KG1 (cell line): Measurements from ENCODE around the gene EXD1.

Experiments
- DNase-seq: peaks from one replicate; lab custom pipeline; 2025; lab: John Stamatoyannopoulos, UW

Gene EXD1

GRCh38 chr15:41231422-41232226 is 1.1 kb upstream of the EXD1 start:
- no peak for DNase-seq

- DNase-seq: no peak
Measured at GRCh38 chr15:41230345-41230649, 260 bp downstream of the EXD1 start.

DNA sequence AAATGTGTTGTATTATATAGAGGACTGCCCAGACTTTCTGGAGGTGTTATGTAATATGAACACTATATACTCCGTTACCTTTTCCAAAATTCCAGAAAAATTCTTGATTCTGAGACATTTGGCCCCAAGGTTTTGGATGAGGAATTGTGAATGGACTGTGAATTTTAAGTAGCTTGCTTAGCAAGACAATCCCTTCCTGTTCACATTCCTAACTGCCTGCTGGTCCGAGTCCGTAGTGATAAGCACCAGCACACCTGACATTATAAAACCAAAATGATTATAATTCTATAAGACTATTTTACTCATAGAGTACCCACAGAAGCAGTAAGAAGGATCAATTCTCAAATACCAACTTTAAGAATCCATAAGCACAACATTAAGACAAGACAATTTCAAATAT is 11.2 kb downstream of the EXD1 start:
- no peak for DNase-seq

- no peak for DNase-seq
Measured at GRCh38 chr15:41218851-41219250, 11.7 kb downstream of the EXD1 start.

DNA sequence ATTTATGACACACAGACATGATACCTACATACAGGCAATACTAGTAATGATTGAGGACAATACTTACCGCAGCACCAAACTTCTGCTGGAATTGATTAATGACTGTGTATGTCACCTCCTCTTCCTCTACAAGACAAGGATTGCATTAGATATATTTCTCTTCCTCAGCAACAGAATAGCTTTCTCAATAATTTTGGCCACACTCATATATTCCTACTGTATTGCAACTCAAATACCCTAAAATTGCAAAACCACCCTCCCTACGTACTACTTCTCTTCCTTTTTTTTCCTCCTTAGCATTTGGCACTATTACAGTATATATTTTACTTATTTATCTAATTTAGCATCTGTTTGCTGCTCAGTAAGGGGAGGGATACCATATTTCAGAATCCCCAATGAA is 14.8 kb downstream of the EXD1 start:
- DNase-seq: no peak

- DNase-seq: no peak
Measured at GRCh38 chr15:41207687-41208448, 22.7 kb downstream of the EXD1 start.

DNA sequence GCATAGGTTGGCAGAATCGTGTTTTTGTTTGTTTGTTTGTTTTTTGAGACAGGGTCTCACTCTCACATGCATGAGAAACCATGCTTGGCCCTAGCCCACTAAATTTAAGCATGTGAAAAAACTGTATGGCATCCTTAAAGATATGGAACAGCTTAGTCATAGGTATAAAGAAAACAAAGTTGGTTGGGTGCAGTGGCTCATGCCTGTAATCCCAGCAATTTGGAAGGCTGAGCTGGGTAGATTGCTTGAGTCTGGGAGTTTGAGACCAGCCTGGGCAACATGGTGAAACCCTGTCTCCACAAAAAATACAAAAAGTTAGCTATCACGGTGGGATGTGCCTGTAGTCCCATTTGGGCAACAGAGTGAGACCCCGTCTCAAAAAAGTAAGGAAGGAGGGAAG is 25.2 kb downstream of the EXD1 start:
- DNase-seq: no peak

DNA sequence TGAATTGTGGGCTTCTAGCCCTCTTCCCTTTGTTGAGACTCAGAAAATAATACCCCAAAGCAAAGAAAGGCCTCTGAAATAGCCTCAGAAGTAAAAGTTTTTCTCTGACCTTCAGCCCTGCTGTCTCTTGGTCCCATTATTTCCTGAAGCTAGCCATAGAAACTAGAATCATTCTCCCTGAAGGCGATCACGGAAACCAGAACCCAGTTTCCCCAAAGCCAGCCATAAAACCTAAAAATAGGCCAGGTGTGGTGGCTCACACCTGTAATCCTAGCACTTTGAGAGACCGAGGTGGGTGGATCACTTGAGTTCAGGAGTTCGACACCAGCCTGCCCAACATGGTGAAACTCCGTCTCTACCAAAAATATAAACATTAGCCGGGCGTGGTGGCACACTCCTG is 27.2 kb downstream of the EXD1 start:
- DNase-seq: no peak

DNA sequence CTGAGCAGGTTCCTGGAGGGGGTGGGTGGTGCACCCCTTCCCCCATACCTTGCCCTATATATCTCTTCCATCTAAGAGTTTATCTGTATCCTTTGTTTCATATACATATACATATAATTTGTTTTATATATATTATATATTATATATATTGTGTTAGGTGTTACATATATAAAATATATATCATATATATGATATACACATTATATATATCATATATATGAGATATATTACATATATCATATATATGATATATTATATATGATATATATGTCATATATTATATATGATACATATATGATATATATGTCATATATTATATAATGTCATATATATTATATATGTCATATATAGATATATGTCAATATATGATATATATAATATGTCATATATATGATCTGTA is 31.1 kb downstream of the EXD1 start:
- no peak for DNase-seq

GRCh38 chr15:41194444-41194843 is 36.1 kb downstream of the EXD1 start:
- DNase-seq: no peak

DNA sequence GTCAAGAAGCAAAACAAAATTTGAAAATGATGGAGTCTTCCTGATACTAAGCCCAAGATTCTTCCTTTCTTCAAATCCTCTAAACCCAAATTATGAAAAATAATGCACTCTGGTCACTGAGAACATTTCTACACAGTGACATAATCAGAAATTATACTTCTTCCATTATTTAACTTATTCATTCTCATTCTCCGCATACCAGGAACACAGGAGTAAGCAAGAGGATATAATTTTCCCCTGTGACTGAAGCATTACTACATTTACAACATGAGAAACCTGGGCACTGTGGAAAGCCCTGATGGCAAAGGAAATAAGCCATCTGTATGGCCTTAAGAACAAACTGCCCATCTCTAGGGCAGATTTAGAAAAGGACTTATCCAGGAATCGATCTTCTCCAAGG is 47.0 kb downstream of the EXD1 start:
- no peak for DNase-seq

DNA sequence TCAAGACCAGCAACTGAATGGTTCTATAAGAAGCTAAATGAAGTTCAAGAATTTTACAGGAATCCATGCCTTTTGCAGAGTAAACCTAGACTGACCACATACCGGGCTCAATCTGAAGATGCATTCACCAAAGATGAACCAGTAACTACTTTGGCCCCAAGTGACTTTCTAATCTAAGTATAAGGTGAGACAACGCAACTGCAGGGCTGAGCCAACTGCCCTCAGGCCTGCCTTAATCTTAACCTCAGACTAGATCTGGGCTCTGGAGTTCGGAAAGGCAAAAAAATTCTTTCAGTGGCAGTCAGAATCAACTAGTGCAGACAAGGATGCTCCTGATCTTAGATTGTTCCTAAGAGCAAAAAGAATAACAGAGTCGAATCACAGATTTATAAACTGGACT is 48.3 kb downstream of the EXD1 start:
- DNase-seq: no peak

- no peak for DNase-seq
Measured at GRCh38 chr15:41180206-41180789, 50.3 kb downstream of the EXD1 start.

DNA sequence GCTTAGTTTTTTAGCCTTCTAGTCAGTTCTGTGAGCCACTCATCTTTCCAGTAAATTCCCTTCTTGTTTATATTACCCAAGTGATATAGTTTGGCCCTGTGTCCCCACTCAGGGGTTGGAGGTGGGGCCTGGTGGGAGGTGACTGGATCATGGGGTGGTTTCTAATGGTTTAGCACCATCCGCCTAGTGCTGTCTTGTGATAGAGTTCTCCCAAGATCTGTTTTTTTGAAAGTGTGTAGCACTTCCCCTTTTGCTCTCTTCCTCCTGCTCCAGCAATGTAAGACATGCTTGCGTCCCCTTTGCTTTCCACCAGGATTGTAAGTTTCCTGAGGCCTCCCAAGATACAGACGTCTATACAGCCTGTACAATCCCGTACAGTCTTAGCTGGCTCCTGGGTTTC is 60.8 kb downstream of the EXD1 start:
- no peak for DNase-seq

DNA sequence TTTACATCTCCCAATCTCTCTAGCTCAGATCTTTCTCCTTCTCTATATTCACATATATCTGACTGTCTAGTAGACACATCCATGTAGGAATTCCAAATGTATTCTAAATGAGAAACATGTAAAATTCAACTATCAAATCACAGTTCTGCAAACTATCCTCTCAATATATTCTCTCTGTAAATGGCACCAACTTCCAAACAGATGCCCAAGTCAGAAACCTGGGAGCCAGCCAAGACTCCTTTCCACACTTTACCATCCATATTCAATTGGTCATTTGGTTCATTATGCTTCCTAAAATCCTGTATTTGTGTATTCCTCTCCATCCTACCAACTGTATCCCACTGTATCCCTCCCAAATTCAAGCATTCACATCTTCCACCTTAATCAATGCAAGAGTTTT is 61.5 kb downstream of the EXD1 start:
- DNase-seq: no peak

- DNase-seq: no peak
Measured at GRCh38 chr15:41161736-41162135, 68.8 kb downstream of the EXD1 start.

DNA sequence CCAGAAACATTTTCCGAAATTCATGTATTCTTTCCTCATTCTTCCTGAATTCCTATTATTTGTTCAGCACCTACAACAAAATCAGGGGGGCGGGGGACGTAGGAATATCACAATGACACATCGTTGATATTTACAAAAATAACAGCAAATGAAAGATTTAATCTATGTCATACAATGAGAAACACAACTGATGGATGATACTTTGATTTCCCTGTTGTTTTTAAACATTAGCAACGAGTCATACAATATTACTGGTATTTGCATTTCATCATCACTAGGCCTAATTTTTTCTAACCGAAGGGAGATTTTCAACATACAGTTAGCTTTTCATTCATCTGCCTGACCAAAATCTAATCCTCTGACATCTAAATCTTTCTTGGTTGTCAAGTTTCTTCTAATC is 69.2 kb downstream of the EXD1 start:
- no peak for DNase-seq

DNA sequence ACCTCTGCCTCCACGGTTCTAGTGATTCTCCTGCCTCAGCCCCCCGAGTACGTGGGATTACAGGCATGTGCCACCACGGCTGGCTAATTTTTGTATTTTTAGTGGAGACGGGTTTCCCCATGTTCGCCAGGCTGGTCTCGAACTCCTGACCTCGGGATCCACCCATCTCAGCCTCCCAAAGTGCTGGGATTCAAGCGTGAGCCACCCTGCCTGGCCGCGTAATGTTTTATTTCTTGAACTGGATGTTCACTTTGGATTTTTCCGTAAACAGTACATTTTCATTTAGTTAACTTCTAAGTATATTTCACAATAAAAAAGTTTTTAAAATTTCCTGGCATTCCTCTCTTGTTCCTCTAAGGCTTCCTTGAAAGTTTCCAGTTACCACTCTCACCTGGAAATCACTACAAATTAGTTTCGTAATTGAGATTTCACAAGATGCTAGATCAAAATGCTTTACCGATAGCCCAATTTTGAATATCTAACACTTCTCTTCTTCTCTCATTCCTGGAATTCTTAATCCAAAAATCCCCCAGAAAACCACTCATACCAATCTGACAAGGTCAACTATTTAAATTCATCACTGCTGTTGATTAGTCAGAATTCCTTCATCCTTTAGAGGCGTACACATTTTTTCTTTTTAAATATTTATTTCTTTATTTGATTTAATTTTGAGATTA is 69.8 kb downstream of the EXD1 start:
- no peak for DNase-seq

DNA sequence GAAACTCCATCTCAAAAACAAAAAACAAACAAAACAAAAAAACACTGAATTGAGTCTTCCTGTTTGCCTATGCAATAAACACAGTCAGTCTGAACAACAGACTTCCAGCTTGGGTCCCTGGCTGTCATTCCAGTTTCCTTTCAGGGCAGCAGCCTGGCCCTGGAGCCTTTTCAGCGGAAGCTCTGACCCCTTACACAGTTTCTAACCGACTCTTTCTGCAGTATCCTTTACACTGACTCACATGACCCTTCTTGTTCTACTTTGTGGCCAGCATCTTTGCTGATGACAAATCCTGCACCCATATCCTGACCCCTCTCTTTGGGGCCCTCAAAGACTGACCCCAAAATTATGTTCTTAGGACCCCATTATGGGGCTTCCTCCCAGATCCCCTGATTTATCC is 76.1 kb downstream of the EXD1 start:
- no peak for DNase-seq

DNA sequence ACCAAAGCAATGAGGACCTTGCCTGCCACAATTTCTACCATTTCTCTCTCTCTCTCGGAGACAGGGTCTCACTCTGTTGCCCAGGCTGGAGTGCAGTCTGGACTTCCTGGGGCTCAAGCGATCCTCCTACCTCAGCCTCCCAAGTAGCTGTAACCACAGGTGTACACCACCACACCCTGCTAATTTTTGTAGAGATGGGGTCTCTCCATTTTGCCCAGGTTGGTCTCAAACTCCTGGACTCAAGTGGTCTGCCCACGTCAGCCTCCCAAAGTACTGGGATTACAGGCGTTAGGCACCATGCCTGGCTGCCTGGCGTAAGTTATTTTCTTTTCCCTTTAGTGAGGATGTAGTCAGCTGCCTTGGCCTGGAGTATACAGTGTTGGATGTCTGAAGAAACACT is 76.8 kb downstream of the EXD1 start:
- DNase-seq: no peak

GRCh38 chr15:41151451-41152005 is 79.0 kb downstream of the EXD1 start:
- no peak for DNase-seq

- DNase-seq: no peak
Measured at GRCh38 chr15:41150279-41150678, 80.3 kb downstream of the EXD1 start.

GRCh38 chr15:41148065-41148464 is 82.5 kb downstream of the EXD1 start:
- no peak for DNase-seq
